Panc1 (cell line): ENCODE results near the gene NCOA4.

Experiments
- CTCF ChIP-seq: fragments of 450-650 bp; IDR thresholded peaks from 2 replicates; pipeline ENCODE4 v1.5.1; 2017; ENCODE audit warnings: mild to moderate bottlenecking
- POLR2AphosphoS5 ChIP-seq: IDR thresholded peaks from 2 replicates; pipeline ENCODE4 v1.6.1; 2012; ENCODE audit warnings: mild to moderate bottlenecking, low read depth, low read length, moderate library complexity
- SIN3A ChIP-seq: IDR thresholded peaks from 2 replicates; pipeline ENCODE4 v1.6.1; 2012; ENCODE audit warnings: low read depth, mild to moderate bottlenecking, low read length, moderate library complexity, borderline replicate concordance; ENCODE audit not compliant: insufficient read depth
- TCF7L2 ChIP-seq: IDR thresholded peaks from 2 replicates; pipeline ENCODE4 v1.6.1; 2011; ENCODE audit warnings: mild to moderate bottlenecking, low read depth, low read length, inconsistent platforms

DNA sequence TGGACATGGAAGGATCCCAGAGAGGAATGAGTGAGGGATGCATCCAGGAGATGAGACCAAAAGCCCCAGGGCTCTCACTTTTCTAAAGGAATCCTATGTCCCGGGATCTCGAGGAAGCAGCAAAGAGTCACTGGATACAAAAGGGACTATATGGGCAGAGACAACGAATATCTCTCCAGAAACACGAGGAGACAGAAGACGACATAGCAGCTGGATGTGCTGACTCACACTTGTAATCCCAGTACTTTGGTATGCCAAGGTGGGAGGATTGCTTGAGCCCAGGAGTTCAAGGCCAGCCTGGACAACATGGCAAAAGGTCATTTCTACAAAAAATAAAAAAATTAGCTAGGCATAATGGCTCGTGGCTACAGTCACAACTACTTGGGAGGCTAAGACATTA is 40.3 kb upstream of the NCOA4 start:
- TF ChIP-seq POLR2AphosphoS5, result no peak
- no peak for TF ChIP-seq CTCF
- no peak for TF ChIP-seq TCF7L2
- no peak for TF ChIP-seq SIN3A
